Spleen (tissue), 7 donors: ENCODE measurements around the gene NFKBIL1.

ENCODE experiments used
- CTCF ChIP-seq, 11 experiments: fragments of 200-600 bp in 7 of 11; fragments of 450-650 bp in 4 of 11; sonication (generic) in 4 of 11; IDR thresholded peaks in 8 of 11; conservative IDR thresholded peaks in 3 of 11; 1 replicate in 7 of 11; 2 replicates in 4 of 11; pipeline versions ENCODE4 v1.4.0 to v1.8.0; 2016 to 2021; ENCODE audit warnings: antibody characterized with exemption in 11 of 11, inconsistent platforms in 4 of 11, mild to moderate bottlenecking in 1 of 11
- POLR2A ChIP-seq, 3 donors: fragments of 450-650 bp; IDR thresholded peaks; one replicate each; pipeline ENCODE4 v1.5.1; 2017; ENCODE audit warnings: antibody characterized with exemption in 3 of 3, mild to moderate bottlenecking in 1 of 3
- POLR2AphosphoS5 ChIP-seq, 3 donors: sonication (generic); formaldehyde crosslinking; IDR thresholded peaks; one replicate each; pipeline ENCODE4 v1.5.1; 2017; ENCODE audit warnings: antibody characterized with exemption in 3 of 3
- donor health status: DM: no; HTN: no; CAD: no; lungs with moderate emphysema.
- donor health status: DM: no; HTN: no; CAD: no.
- donor health status: DM: no; HTN: no; CAD: no.

- TF ChIP-seq CTCF (IDR thresholded peaks at IDR 0.05 in 8 of 11, conservative IDR thresholded peaks at IDR 0.05 in 3 of 11) (no peak), POLR2AphosphoS5 (IDR thresholded peaks at IDR 0.05) (no peak), POLR2A (IDR thresholded peaks at IDR 0.05) (no peak)
These were observed 14.0 kb upstream of the NFKBIL1 start for GRCh38 chr6:31533455-31533841.
